Duodenal mucosa (tissue), 2 donors: ENCODE measurements around the gene GOLT1A.

Experiments
- H3K27ac ChIP-seq: one replicate; pipeline ENCODE4 v1.7.0; 2013; ENCODE audit warnings: low read depth, low read length
- H3K27me3 ChIP-seq, 2 donors: one replicate each; pipeline ENCODE4 v1.7.0; 2013; ENCODE audit warnings: low read length in 2 of 2, control low read depth in 1 of 2; ENCODE audit not compliant: insufficient read depth in 2 of 2, control insufficient read depth in 1 of 2
- H3K36me3 ChIP-seq, 2 donors: one replicate each; pipeline ENCODE4 v1.7.0; 2013; ENCODE audit warnings: low read length in 2 of 2, control low read depth in 1 of 2; ENCODE audit not compliant: insufficient read depth in 2 of 2, control insufficient read depth in 1 of 2
- H3K4me1 ChIP-seq, 2 donors: one replicate each; pipeline ENCODE4 v1.7.0; 2013; ENCODE audit warnings: low read length in 2 of 2, control low read depth in 1 of 2; ENCODE audit not compliant: insufficient read depth in 2 of 2, control insufficient read depth in 1 of 2
- H3K4me3 ChIP-seq, 2 donors: one replicate each; pipeline ENCODE4 v1.7.0; 2013; ENCODE audit warnings: low read length in 2 of 2, low read depth in 1 of 2
- H3K9ac ChIP-seq, 2 donors: one replicate each; pipeline ENCODE4 v1.7.0; 2013; ENCODE audit warnings: low read length in 2 of 2, low read depth in 1 of 2
- H3K9me3 ChIP-seq, 2 donors: one replicate each; pipeline ENCODE4 v1.7.0; 2013; ENCODE audit warnings: low read length in 2 of 2, control low read depth in 1 of 2; ENCODE audit not compliant: control insufficient read depth in 1 of 2

Gene GOLT1A

DNA sequence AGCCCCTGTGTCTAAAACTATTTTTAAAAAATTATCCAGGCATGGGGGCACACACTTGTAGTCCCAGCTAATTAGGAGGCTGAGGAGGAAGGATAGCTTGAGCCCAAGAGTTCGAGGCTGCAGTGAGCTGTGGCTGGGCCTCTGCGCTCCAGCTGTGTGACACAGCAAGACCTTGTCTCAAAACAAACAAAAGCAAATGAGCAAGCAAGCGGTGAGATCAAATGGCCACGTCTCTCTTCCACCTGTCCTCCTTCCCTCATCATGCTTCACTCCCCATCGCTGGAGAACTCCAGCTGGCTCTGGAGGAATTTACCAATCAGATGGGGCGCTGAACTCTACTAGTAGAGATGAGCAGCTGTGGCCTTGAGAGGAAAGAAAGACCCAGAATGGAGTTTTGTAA is 33.7 kb downstream of the GOLT1A start:
- Histone ChIP-seq H3K36me3 (no peaks in the 10 kb centered on the region), H3K9me3 (no peaks in the 10 kb centered on the region), H3K27me3 (peaks cover 0 to 4% of the 10 kb centered on the region in 2 donors), H3K9ac (no peak overlapping the region), H3K4me1 (peaks cover 6 to 7% of the 10 kb centered on the region in 2 donors), H3K27ac (no peak overlapping the region), H3K4me3 (no peak overlapping the region)

DNA sequence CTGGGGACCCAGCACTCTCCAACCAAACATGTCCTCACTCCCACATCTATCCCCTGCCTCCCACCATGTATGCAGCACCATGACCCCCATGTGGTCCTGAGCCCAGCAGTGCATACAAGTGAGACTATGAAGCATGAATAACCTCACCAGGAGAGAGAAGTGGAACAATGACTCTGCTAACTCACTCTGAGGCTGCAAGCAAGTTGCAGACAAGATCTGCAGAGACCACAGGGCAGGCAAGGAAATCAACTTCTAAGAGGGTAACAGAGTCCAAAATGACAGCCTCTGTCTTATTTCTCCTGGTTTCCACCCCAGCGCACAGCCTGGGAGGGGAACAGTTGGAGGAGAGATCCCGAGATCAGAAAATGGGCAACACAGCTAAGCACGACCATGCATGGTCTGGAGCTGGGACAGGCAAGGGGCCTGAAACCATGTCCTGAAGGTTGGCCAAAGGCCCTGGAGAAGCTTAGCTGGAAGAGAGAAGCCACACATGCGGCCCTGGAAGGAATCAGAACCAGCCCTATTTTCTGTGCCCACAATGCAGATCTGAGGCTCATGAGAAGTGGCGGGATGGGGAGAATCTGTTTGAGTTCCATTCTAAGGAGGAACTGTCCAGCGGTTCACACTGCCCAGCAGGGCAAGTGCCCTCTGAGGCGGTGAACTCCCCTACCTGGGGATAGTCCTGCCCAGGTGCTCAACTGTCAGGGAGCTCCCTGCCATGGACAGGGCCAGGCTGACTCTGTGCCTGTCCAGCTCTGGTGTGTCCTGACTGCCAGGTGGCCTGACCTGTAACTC is 35.1 kb downstream of the GOLT1A start:
- no peaks in the 10 kb centered on the region for H3K9me3 ChIP-seq
- no peak overlapping the region for H3K4me3 ChIP-seq
- no peak overlapping the region for H3K9ac ChIP-seq
- peaks cover 0 to 4% of the 10 kb centered on the region in 2 donors for H3K27me3 ChIP-seq
- H3K27ac ChIP-seq, result no peak overlapping the region
- peaks cover 6 to 7% of the 10 kb centered on the region in 2 donors for H3K4me1 ChIP-seq
- H3K36me3 ChIP-seq, result no peaks in the 10 kb centered on the region

DNA sequence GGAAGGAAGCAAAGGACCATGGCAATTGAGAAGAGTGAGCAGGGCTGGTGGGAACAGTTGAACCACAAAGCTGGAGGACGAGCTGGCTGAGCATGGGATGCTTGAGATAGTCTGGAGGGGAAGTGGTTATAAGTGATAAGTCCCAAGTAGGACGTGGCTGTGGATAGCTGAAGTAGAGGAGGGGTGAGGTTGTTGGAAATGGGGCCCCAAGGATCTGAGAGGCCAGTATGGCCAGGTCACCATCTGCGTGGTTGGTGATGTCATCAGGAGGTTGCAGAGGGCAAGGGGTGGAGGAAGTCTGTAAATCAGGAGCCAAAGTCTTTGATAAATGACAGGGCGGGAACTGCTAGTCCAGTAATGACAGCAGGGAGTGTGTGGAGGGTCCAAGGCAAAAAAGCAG is 36.7 kb downstream of the GOLT1A start:
- Histone ChIP-seq H3K27me3 (peaks cover 0 to 4% of the 10 kb centered on the region in 2 donors), H3K27ac (no peak overlapping the region), H3K36me3 (no peaks in the 10 kb centered on the region), H3K4me1 (peaks cover 6 to 7% of the 10 kb centered on the region in 2 donors), H3K9ac (no peak overlapping the region), H3K9me3 (no peaks in the 10 kb centered on the region), H3K4me3 (no peak overlapping the region)

DNA sequence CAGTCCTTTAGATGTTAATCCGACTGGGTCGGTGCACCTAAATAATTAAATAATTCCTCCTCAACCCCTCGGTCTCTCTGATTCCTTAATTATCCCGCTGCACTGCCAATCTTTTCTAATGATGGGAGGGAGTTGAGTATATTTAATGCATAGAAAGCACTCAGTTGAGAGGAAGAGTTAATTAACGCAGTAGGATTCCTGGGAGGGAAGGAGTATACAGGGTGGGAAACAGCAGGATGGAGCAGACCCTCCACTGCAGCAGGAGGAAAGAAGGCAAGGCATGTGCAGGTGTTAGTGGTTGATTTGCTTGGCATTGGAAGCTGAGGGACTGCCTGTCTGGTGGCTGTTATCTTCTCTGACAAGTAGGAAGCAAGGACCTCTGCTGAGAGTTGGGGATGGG is 37.7 kb downstream of the GOLT1A start:
- no peak overlapping the region for H3K9ac ChIP-seq
- H3K4me3 ChIP-seq, result no peak overlapping the region
- peaks cover 0 to 4% of the 10 kb centered on the region in 2 donors for H3K27me3 ChIP-seq
- no peaks in the 10 kb centered on the region for H3K36me3 ChIP-seq
- peaks cover 6 to 7% of the 10 kb centered on the region in 2 donors for H3K4me1 ChIP-seq
- no peak overlapping the region for H3K27ac ChIP-seq
- no peaks in the 10 kb centered on the region for H3K9me3 ChIP-seq

DNA sequence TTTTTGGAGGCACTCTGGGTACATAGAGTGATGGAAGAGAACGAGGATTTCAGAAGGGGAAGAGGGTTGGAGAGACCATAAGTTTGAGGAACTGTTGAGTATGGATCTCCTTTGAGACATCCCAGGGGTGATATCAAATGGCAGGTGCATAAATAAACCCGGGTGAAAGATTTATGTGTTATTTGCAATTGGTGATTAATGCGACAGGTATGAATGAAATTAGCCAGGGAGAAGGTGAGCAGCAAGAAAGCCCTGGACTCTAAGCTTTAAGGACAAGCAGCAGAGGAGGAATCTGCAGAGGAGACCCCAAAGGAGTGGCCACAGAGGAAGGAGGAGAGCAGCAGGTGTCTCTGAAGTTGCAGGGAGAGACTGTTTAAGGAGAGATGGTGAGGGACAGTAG is 38.8 kb downstream of the GOLT1A start:
- Histone ChIP-seq H3K9ac (no peak overlapping the region), H3K27me3 (peaks cover 0 to 4% of the 10 kb centered on the region in 2 donors)

DNA sequence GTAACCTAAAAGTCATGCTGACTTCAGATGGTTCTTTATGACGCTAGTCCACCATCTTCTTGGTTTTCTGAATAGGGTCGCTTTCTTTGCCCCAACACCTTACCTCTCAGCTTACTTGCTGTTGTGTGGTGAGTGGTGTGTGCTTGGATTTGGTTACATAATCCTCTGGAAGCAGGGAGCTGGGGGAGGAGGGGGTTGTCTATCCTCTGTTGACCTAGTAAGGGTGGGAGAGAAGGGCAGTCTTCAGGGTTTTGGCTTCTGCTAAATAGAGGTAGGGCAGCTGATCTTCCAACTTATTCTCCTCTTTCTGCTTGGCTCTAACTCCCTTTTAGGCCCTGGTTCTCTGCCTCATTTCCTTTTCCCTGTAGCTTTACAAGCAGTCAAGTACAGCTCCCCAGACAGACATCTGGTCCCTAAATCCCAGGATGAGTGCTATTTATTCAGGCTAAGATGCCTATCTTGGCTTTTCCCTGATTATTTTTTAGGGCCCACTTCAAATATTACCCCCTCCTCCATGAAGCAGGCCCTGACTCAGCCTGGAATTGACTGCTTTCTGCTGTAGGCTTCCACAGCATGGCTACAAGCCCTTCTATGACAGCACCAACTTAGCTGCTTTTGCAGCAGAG is 41.3 kb downstream of the GOLT1A start:
- no peaks in the 10 kb centered on the region for H3K36me3 ChIP-seq
- no peak overlapping the region for H3K27ac ChIP-seq
- H3K9ac ChIP-seq, result no peak overlapping the region
- no peaks in the 10 kb centered on the region for H3K27me3 ChIP-seq
- peaks cover 20% of the 10 kb centered on the region in 2 donors for H3K9me3 ChIP-seq
- H3K4me1 ChIP-seq, result peaks cover 4% of the 10 kb centered on the region in 2 donors
- no peak overlapping the region for H3K4me3 ChIP-seq

More for the DNA sequence above, 38.8 kb downstream of the GOLT1A start:
- H3K27ac ChIP-seq, result no peak overlapping the region
- H3K9me3 ChIP-seq, result peaks cover 7 to 9% of the 10 kb centered on the region in 2 donors
- H3K36me3 ChIP-seq, result no peaks in the 10 kb centered on the region
- H3K4me3 ChIP-seq, result no peak overlapping the region
- H3K4me1 ChIP-seq, result peaks cover 6 to 7% of the 10 kb centered on the region in 2 donors

DNA sequence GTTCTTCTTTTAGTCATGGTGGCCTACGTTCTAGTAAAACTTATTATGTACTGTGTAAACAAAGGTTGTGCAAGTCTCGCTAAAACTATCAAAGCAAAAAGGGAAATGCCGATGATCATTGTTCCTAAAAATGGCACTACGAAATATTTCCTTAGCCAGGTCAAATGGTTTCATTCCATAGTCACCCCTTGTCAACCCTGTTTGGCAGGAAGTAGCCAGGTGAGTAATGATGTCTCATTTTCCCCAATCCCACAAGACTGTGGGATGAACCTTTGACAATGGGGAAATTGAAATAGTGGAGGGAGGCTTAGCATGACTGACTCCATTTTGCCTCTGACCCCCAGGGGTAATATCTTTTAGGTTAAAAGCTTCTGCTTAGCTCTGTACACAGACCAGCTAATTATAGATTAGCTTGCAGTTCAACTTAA is 42.0 kb downstream of the GOLT1A start:
- Histone ChIP-seq H3K36me3 (no peaks in the 10 kb centered on the region), H3K4me3 (no peak overlapping the region), H3K4me1 (no peaks in the 10 kb centered on the region), H3K9me3 (peaks cover 20% of the 10 kb centered on the region in 2 donors), H3K27ac (no peak overlapping the region), H3K27me3 (no peaks in the 10 kb centered on the region), H3K9ac (no peak overlapping the region)

DNA sequence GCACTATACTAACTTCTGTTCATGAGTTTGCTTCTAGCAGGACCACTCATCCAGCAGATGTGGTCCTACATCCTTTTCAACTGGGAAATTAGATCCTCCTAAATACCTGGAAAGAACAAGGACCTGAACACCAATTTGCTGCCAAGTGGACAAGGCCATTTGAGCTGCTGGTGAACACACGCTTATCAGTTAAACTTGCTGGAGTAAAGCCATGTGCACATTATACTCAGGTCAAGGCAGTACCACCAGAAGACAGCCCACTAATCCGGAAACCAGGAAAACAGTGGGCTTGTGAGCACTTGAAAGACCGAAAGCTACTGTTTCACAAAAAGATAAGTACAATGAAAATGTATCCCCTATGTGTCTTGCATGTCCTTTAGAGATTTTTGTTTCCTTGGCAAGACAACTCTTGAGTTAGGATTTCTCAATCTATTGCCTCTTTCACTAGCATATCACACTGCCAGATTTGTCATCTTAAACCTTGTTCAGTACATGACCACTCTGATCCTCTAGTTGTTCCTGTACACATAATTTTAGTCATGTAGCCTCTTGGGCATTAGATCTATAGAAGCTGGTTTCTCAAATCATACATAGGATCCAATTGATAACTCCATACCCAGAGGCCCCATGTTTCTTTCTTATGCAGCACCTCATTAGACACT is 43.2 kb downstream of the GOLT1A start:
- H3K36me3 ChIP-seq, result no peaks in the 10 kb centered on the region
- H3K9ac ChIP-seq, result no peak overlapping the region

DNA sequence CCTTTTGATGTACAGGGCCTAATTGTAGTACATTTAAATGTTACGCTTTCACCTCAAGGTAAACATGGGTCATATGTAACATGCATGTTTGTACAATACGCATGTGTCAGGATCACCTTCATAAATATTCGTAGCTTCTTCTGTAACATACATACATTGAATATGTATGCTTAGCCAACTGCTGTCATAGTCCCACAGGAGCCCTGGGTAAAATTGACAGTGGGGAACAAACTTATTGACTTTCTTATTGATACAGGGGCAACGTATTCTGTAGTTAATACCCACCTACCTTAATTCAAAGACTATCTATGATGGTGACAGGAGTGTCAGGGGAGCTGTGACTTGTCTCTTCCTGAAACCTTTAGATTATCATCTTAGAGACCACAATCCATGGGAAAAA is 43.9 kb downstream of the GOLT1A start:
- Histone ChIP-seq H3K9me3 (peaks cover 20% of the 10 kb centered on the region in 2 donors), H3K36me3 (no peaks in the 10 kb centered on the region), H3K27me3 (no peaks in the 10 kb centered on the region), H3K4me1 (no peaks in the 10 kb centered on the region), H3K27ac (no peak overlapping the region), H3K4me3 (no peak overlapping the region), H3K9ac (no peak overlapping the region)

More for the DNA sequence above, 43.2 kb downstream of the GOLT1A start:
- no peak overlapping the region for H3K4me3 ChIP-seq
- H3K27me3 ChIP-seq, result no peaks in the 10 kb centered on the region
- no peaks in the 10 kb centered on the region for H3K4me1 ChIP-seq
- H3K9me3 ChIP-seq, result peaks cover 20% of the 10 kb centered on the region in 2 donors
- no peak overlapping the region for H3K27ac ChIP-seq

DNA sequence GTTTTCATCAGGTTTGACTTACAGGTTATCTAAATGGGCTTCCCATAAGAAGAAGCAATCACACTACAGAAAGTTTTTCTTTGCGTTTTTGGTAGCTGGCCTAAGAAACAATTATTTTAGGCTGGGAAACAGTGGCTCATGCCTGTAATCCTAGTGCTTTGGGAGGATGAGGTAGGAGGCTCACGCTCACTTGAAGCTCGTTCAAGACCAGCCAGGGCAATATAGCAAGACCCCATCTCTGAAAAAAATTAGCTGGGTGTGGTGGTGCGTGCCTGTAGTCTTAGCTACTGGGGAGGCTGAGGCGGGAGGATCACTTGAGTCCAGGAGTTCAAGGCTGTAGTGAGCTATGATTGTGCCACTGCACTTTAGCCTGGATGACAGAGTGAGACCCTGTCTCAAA is 46.1 kb downstream of the GOLT1A start:
- Histone ChIP-seq H3K4me3 (no peak overlapping the region), H3K27ac (no peak overlapping the region), H3K36me3 (no peaks in the 10 kb centered on the region), H3K9me3 (peaks cover 20% of the 10 kb centered on the region in 2 donors), H3K4me1 (no peaks in the 10 kb centered on the region), H3K27me3 (no peaks in the 10 kb centered on the region), H3K9ac (no peak overlapping the region)
